GM23338 (cell line): ENCODE data around the gene GCM1. TPM values are rescaled to one million over a fixed set of nuclear protein-coding genes. Genes with fewer than 3 reads are reported as not detected.

Experiments
- ATAC-seq: fragments of 200-7000 bp; cut with Tn5 transposase; 3 replicates; pipeline ENCODE4 v1.9.1; 2020
- DNase-seq: peaks from one replicate; pipeline ENCODE4 v3.0.0-alpha.2; 2015; ENCODE audit warnings: low spot score
- H2AFZ ChIP-seq: fragments of 200-600 bp; sonication (generic); 2 replicates; pipeline ENCODE4 v1.8.0; 2016; ENCODE audit warnings: antibody characterized with exemption, mild to moderate bottlenecking, moderate library complexity
- H3F3A ChIP-seq: fragments of 200-600 bp; sonication (generic); replicated peaks from 2 replicates; pipeline ENCODE4 v1.8.0; 2017; ENCODE audit warnings: antibody characterized with exemption, mixed run types, low read depth
- H3K27ac ChIP-seq: fragments of 200-600 bp; sonication (generic); 2 replicates; pipeline ENCODE4 v1.6.1; 2016; ENCODE audit warnings: low read depth
- H3K27me3 ChIP-seq: fragments of 200-600 bp; sonication (generic); 2 replicates; pipeline ENCODE4 v1.8.0; 2016; ENCODE audit warnings: mild to moderate bottlenecking, mixed run types, moderate library complexity; ENCODE audit not compliant: insufficient read depth
- H3K36me3 ChIP-seq: fragments of 200-600 bp; sonication (generic); 2 replicates; pipeline ENCODE4 v1.8.0; 2016; ENCODE audit warnings: mild to moderate bottlenecking; ENCODE audit not compliant: insufficient read depth
- H3K4me1 ChIP-seq: fragments of 200-600 bp; sonication (generic); 2 replicates; pipeline ENCODE4 v1.8.0; 2016; ENCODE audit warnings: mild to moderate bottlenecking, moderate library complexity; ENCODE audit not compliant: insufficient read depth
- H3K4me2 ChIP-seq: fragments of 200-600 bp; sonication (generic); 2 replicates; pipeline ENCODE4 v1.7.1; 2017; ENCODE audit warnings: mixed run types
- H3K4me3 ChIP-seq: fragments of 200-600 bp; sonication (generic); 2 replicates; pipeline ENCODE4 v1.6.1; 2016; ENCODE audit warnings: mixed run types
- H3K79me2 ChIP-seq: fragments of 200-600 bp; sonication (generic); replicated peaks from 2 replicates; pipeline ENCODE4 v1.8.0; 2017; ENCODE audit warnings: mild to moderate bottlenecking; ENCODE audit not compliant: insufficient read depth
- H3K9me2 ChIP-seq: fragments of 200-600 bp; sonication (generic); 2 replicates; pipeline ENCODE4 v1.8.0; 2017; ENCODE audit not compliant: insufficient read depth
- H4K20me1 ChIP-seq: fragments of 200-600 bp; sonication (generic); replicated peaks from 2 replicates; pipeline ENCODE4 v1.8.0; 2017; ENCODE audit warnings: mild to moderate bottlenecking; ENCODE audit not compliant: insufficient read depth
- H3K27ac Mint-ChIP-seq: 2 replicates; pipeline ENCODE4 v1.8.0; 2020; ENCODE audit warnings: inconsistent platforms, mild to moderate bottlenecking, moderate library complexity, mixed read lengths
- H3K27me3 Mint-ChIP-seq: 3 replicates; pipeline ENCODE4 v1.8.0; 2022; ENCODE audit warnings: low read depth, mild to moderate bottlenecking, moderate library complexity, mixed read lengths, inconsistent platforms; ENCODE audit not compliant: insufficient read depth, poor library complexity
- H3K36me3 Mint-ChIP-seq: 3 replicates; pipeline ENCODE4 v1.8.0; 2021; ENCODE audit warnings: low read depth, mild to moderate bottlenecking, inconsistent platforms, moderate library complexity, mixed read lengths
- H3K4me1 Mint-ChIP-seq: 3 replicates; pipeline ENCODE4 v1.8.0; 2020; ENCODE audit warnings: mild to moderate bottlenecking, inconsistent platforms, mixed read lengths
- H3K4me3 Mint-ChIP-seq: 3 replicates; pipeline ENCODE4 v1.8.0; 2021; ENCODE audit warnings: moderate library complexity, mild to moderate bottlenecking, inconsistent platforms, mixed read lengths
- H3K9me3 Mint-ChIP-seq: 3 replicates; pipeline ENCODE4 v1.8.0; 2020; ENCODE audit warnings: moderate library complexity, mild to moderate bottlenecking, inconsistent platforms, mixed read lengths
- CREB1 ChIP-seq: fragments of 250-450 bp; sonication (Bioruptor Pico); IDR thresholded peaks from 2 replicates; pipeline ENCODE4 v1.5.0; 2020; ENCODE audit warnings: low read depth, mild to moderate bottlenecking, moderate library complexity
- ETS1 ChIP-seq: IDR thresholded peaks from 2 replicates; pipeline ENCODE4 v1.6.1; 2016; ENCODE audit warnings: antibody characterized with exemption
- EZH2 ChIP-seq: fragments of 200-600 bp; sonication (generic); IDR thresholded peaks from one replicate; pipeline ENCODE4 v1.8.0; 2017; ENCODE audit warnings: antibody characterized with exemption, mild to moderate bottlenecking, low read depth; ENCODE audit not compliant: unreplicated experiment
- EZH2phosphoT487 ChIP-seq: fragments of 200-600 bp; sonication (generic); IDR thresholded peaks from one replicate; pipeline ENCODE4 v1.8.1; 2018; ENCODE audit warnings: antibody characterized with exemption; ENCODE audit not compliant: unreplicated experiment
- JUNB ChIP-seq: IDR thresholded peaks from one replicate; pipeline ENCODE4 v1.6.1; 2016; ENCODE audit warnings: antibody characterized with exemption; ENCODE audit not compliant: unreplicated experiment
- NANOG ChIP-seq: IDR thresholded peaks from 2 replicates; pipeline ENCODE4 v1.6.1; 2016; ENCODE audit warnings: antibody characterized with exemption, borderline replicate concordance
- POLR2AphosphoS5 ChIP-seq: IDR thresholded peaks from 2 replicates; pipeline ENCODE4 v1.6.1; 2016; ENCODE audit warnings: antibody characterized with exemption, low read depth
- STAT1 ChIP-seq: IDR thresholded peaks from one replicate; pipeline ENCODE4 v1.6.1; 2016; ENCODE audit warnings: antibody characterized with exemption; ENCODE audit not compliant: unreplicated experiment
- ZNF114 ChIP-seq: fragments of 250-450 bp; sonication (Bioruptor Pico); IDR thresholded peaks from 2 replicates; pipeline ENCODE4 v1.5.0; 2020; ENCODE audit warnings: mild to moderate bottlenecking, moderate library complexity
- ZNF331 ChIP-seq: fragments of 250-450 bp; sonication (Bioruptor Pico); IDR thresholded peaks from 2 replicates; pipeline ENCODE4 v1.5.0; 2020; ENCODE audit warnings: low read depth, mild to moderate bottlenecking, moderate library complexity
- ZNF462 ChIP-seq: fragments of 250-450 bp; sonication (Bioruptor Pico); IDR thresholded peaks from 2 replicates; pipeline ENCODE4 v1.5.0; 2020; ENCODE audit warnings: mild to moderate bottlenecking, moderate library complexity
- polyA plus RNA-seq: library from polyadenylated mRNA; unstranded; fragments of >200 nt; fragmentation: Nextera tagmentation; extraction: Ambion mirVana; gene quantifications from 2 replicates; pipeline ENCODE4 v1.2.1, GENCODE V29; 2016
- total RNA-seq: library from RNA; depleted of rRNA; stranded (reverse); fragments of >200 nt; shearing (Covaris generic); gene quantifications from 2 replicates; pipeline ENCODE4 v1.2.3, GENCODE V29; 2014
- TF ChIP-seq, protein P1 (sequence below), 2 experiments: fragments of 200-600 bp in 1 of 2; sonication (generic) in 1 of 2; conservative IDR thresholded peaks; 2 replicates each; pipeline versions ENCODE4 v1.5.1 to v1.6.1; 2016 to 2017; ENCODE audit warnings: antibody characterized with exemption in 2 of 2, low read depth in 2 of 2, mild to moderate bottlenecking in 2 of 2, moderate library complexity in 1 of 2
- TF ChIP-seq, protein P2 (sequence below): IDR thresholded peaks from one replicate; pipeline ENCODE4 v1.6.1; 2018; ENCODE audit warnings: antibody characterized with exemption; ENCODE audit not compliant: unreplicated experiment

The GCM1 gene
- total and polyA plus RNA-seq, 2 experiments from 2014 or later = not detected

- Histone ChIP-seq H3K4me3 (no peak overlapping the region), H3K27ac (no peak overlapping the region), H3F3A (no peaks in the 10 kb centered on the region), H3K4me2 (no peak overlapping the region), H3K79me2 (no peaks in the 10 kb centered on the region), H3K9me2 (no peaks in the 10 kb centered on the region), H3K36me3 (no peaks in the 10 kb centered on the region), H3K27me3 (no peaks in the 10 kb centered on the region), H3K4me1 (no peaks in the 10 kb centered on the region), H2AFZ (peak overlapping the region; percentile 56; the same call in 1 of the 2 replicates), H4K20me1 (no peaks in the 10 kb centered on the region)
- ATAC-seq (peak; percentile 59; the same call in 2 of the 3 replicates), DNase-seq (no peak)
- Mint-ChIP-seq H3K36me3 (no peaks in the 10 kb centered on the region), H3K27me3 (peaks cover 5% of the 10 kb centered on the region), H3K27ac (no peak overlapping the region), H3K4me3 (no peak overlapping the region), H3K9me3 (no peaks in the 10 kb centered on the region), H3K4me1 (peaks cover 5% of the 10 kb centered on the region)
- TF ChIP-seq EZH2phosphoT487 (no peak), ZNF114 (CRISPR knock-in tag) (no peak), NANOG (no peak), STAT1 (no peak), EZH2 (no peak), JUNB (no peak), ZNF462 (CRISPR knock-in tag) (no peak), CREB1 (no peak), ZNF331 (CRISPR knock-in tag) (no peak), POLR2AphosphoS5 (no peak), ETS1 (no peak)
- TF ChIP-seq, protein P1, sequence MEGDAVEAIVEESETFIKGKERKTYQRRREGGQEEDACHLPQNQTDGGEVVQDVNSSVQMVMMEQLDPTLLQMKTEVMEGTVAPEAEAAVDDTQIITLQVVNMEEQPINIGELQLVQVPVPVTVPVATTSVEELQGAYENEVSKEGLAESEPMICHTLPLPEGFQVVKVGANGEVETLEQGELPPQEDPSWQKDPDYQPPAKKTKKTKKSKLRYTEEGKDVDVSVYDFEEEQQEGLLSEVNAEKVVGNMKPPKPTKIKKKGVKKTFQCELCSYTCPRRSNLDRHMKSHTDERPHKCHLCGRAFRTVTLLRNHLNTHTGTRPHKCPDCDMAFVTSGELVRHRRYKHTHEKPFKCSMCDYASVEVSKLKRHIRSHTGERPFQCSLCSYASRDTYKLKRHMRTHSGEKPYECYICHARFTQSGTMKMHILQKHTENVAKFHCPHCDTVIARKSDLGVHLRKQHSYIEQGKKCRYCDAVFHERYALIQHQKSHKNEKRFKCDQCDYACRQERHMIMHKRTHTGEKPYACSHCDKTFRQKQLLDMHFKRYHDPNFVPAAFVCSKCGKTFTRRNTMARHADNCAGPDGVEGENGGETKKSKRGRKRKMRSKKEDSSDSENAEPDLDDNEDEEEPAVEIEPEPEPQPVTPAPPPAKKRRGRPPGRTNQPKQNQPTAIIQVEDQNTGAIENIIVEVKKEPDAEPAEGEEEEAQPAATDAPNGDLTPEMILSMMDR (conservative IDR thresholded peaks at IDR 0.05; ENCODE audit: low read depth in 2 of 2) = no peak
- TF ChIP-seq, protein P2, sequence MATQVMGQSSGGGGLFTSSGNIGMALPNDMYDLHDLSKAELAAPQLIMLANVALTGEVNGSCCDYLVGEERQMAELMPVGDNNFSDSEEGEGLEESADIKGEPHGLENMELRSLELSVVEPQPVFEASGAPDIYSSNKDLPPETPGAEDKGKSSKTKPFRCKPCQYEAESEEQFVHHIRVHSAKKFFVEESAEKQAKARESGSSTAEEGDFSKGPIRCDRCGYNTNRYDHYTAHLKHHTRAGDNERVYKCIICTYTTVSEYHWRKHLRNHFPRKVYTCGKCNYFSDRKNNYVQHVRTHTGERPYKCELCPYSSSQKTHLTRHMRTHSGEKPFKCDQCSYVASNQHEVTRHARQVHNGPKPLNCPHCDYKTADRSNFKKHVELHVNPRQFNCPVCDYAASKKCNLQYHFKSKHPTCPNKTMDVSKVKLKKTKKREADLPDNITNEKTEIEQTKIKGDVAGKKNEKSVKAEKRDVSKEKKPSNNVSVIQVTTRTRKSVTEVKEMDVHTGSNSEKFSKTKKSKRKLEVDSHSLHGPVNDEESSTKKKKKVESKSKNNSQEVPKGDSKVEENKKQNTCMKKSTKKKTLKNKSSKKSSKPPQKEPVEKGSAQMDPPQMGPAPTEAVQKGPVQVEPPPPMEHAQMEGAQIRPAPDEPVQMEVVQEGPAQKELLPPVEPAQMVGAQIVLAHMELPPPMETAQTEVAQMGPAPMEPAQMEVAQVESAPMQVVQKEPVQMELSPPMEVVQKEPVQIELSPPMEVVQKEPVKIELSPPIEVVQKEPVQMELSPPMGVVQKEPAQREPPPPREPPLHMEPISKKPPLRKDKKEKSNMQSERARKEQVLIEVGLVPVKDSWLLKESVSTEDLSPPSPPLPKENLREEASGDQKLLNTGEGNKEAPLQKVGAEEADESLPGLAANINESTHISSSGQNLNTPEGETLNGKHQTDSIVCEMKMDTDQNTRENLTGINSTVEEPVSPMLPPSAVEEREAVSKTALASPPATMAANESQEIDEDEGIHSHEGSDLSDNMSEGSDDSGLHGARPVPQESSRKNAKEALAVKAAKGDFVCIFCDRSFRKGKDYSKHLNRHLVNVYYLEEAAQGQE = no peak
Measured at GRCh38 chr6:53179961-53180651, 31.5 kb upstream of the GCM1 start.
